LNCaP clone FGC (cell line): ENCODE data around the gene CPHXL.

ENCODE experiments used
- DNase-seq: peaks from one replicate; pipeline ENCODE4 v3.0.0-alpha.2; 2011; ENCODE audit warnings: low read depth
- H3K4me3 ChIP-seq: 2 replicates; pipeline ENCODE4 v1.5.1; 2011; ENCODE audit warnings: mild to moderate bottlenecking, low read depth, low read length, control low read depth
- CTCF ChIP-seq: IDR thresholded peaks from 2 replicates; pipeline ENCODE4 v1.5.1; 2012; ENCODE audit warnings: mild to moderate bottlenecking; ENCODE audit not compliant: control insufficient read depth, insufficient read depth; ENCODE audit errors: extremely low read depth

Gene CPHXL

DNA sequence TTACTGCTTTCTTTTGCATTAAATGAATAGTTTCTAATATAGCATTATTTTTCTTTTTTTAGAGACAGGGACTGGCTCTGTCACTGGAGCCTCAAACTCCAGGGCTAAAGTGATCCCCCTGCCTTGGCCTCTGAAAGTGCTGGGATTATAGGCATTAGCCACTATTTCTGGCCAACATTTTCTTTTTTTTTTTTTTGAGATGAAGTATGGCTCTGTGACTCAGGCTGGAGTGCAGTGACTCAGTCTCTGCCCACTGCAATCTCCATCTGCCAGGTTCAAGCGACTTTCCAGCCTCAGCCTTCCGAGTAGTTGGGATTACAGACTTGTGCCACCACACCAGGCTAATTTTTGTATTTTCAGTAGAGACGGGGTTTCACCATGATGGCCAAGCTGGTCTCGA, 23.0 kb downstream of the CPHXL start:
- no peak for DNase-seq
- no peak for TF ChIP-seq CTCF
- H3K4me3 ChIP-seq = no peak overlapping the region

DNA sequence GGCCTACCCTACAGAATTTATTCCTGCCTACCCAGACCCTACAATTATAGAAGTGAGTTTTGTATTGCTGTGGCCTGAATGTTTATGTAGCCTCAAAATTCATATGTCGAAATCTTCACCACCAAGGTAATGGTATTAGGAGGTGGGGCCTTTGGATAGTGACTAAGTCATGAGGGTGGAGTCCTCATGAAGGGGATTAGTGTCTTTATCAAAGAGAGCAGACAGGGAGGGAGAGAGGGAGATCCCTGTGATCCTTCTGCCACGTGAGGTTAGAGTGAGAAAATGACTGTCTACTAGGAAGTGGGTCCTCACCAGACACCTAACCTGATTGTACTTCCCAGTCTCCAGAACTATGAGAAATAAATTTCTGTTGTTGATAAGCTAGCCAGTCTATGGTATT, 24.0 kb downstream of the CPHXL start:
- DNase-seq = no peak
- H3K4me3 ChIP-seq = no peak overlapping the region
- TF ChIP-seq CTCF = no peak

DNA sequence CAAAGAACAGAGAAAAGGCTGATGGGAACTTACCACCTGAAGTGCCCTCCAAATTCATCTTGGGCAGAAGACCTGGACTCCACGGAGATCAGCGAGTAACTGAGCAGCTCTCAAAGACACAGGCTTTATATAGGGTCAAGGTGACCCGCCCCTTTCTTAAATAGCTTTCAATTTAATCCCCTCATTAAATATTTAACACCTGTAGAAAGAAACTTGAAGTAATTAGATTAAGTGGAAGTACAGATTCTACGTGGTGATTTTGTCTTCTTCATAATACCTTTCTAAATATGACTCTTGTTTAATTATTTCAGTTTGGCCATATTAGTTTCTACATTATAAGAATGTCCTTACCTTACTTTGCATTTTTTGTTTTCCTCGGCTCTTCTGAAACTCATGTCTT, 24.9 kb downstream of the CPHXL start, which contains the start of gene DUXB:
Gene DUXB, minus strand, starts transcription at position 101 of the 400 bp plus-strand sequence. Its CDS starts 43 bp downstream, at position 58.
- no peak within 1 kb of the TSS for H3K4me3 ChIP-seq
- DNase-seq = no peak
- no peak for TF ChIP-seq CTCF

- TF ChIP-seq CTCF = no peak
- no peak for DNase-seq
- no peak overlapping the region for H3K4me3 ChIP-seq
These were observed 28.7 kb downstream of the CPHXL start for GRCh38 chr16:75697571-75697970.

GRCh38 chr16:75695708-75696107, 30.6 kb downstream of the CPHXL start:
- TF ChIP-seq CTCF = peak; percentile 23; the same call in 1 of the 2 replicates
- no peak for DNase-seq
- no peak overlapping the region for H3K4me3 ChIP-seq

- no peak for DNase-seq
- TF ChIP-seq CTCF = no peak
- H3K4me3 ChIP-seq = no peak overlapping the region
These were observed 38.9 kb downstream of the CPHXL start for GRCh38 chr16:75687361-75687760.

DNA sequence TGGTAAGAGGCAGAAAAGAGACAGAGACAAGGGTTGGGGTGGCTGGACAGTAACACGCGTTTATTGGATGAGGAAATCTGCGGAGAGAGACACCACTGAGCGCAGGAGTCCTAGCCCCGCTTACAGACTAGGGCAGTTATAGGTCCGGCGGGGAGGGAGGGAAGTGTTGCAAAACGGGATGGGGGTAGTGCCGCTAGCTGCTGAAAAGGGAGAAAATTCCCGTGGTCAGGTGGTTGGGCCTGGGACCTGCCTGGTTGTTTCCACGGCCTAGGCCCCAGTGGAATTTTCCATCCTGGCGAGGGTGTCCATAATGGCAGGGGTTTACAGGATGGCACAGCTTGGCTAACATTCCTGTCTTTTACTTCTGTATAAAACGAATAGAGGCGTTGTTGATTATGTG, 44.0 kb downstream of the CPHXL start:
- TF ChIP-seq CTCF = no peak
- no peak for DNase-seq
- no peak overlapping the region for H3K4me3 ChIP-seq
